GM10266 (cell line): ENCODE measurements around the gene AKAP8L.

Experiments used
- DNase-seq: peaks from one replicate; pipeline ENCODE4 v3.0.0; 2012; ENCODE audit errors: extremely low spot score
- TF ChIP-seq, protein P1 (sequence below): IDR thresholded peaks from 2 replicates; pipeline ENCODE4 v1.5.1; 2012; ENCODE audit warnings: mild to moderate bottlenecking, low read depth; ENCODE audit not compliant: control insufficient read depth, insufficient read depth; ENCODE audit errors: missing control alignments

Gene AKAP8L, protein sequence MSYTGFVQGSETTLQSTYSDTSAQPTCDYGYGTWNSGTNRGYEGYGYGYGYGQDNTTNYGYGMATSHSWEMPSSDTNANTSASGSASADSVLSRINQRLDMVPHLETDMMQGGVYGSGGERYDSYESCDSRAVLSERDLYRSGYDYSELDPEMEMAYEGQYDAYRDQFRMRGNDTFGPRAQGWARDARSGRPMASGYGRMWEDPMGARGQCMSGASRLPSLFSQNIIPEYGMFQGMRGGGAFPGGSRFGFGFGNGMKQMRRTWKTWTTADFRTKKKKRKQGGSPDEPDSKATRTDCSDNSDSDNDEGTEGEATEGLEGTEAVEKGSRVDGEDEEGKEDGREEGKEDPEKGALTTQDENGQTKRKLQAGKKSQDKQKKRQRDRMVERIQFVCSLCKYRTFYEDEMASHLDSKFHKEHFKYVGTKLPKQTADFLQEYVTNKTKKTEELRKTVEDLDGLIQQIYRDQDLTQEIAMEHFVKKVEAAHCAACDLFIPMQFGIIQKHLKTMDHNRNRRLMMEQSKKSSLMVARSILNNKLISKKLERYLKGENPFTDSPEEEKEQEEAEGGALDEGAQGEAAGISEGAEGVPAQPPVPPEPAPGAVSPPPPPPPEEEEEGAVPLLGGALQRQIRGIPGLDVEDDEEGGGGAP

DNA sequence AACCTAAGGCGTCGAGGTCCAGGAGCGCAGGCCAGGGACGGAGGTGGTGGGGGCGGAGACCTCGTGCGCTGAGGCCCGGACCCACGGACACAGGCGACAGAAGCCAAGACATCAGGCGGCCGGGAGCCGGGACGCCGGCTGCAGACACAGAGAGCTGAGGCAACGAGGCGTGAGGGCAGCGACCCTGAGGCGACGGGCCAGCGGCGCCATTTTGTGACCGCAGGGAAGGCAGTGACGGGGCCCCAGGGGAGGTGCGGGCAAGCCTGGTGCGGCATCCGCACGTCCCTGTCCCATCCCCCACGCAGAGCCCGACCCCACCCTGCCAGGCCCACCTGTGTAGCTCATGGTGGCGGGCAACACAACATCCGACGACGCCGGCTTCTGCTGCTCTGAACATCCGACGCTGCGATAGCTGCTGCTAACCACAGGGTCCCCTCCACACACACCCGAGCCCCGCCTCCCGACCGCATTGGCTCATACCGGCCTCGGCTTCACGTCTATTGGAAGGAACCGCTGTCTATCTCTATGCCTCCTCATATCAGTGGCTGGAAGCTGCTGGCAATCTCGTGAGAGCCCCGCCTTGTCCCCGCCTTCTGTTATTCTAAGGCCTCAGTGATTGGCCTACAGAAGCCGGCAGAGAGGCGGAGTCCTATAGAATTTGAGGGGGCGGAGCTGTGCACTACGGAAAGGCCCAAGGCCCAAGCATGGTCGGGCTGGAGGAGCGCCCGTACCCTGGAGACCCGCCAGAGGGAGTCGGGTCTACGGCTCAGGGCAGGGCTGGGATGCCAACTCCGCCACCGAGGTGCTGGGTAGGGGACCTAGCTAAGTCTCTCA lies at the start of gene AKAP8L:
TSS of gene AKAP8L (minus strand) at position 410 of the 834 bp plus-strand sequence. CDS start at position 345, 65 bp downstream.
- TF ChIP-seq, protein P1, sequence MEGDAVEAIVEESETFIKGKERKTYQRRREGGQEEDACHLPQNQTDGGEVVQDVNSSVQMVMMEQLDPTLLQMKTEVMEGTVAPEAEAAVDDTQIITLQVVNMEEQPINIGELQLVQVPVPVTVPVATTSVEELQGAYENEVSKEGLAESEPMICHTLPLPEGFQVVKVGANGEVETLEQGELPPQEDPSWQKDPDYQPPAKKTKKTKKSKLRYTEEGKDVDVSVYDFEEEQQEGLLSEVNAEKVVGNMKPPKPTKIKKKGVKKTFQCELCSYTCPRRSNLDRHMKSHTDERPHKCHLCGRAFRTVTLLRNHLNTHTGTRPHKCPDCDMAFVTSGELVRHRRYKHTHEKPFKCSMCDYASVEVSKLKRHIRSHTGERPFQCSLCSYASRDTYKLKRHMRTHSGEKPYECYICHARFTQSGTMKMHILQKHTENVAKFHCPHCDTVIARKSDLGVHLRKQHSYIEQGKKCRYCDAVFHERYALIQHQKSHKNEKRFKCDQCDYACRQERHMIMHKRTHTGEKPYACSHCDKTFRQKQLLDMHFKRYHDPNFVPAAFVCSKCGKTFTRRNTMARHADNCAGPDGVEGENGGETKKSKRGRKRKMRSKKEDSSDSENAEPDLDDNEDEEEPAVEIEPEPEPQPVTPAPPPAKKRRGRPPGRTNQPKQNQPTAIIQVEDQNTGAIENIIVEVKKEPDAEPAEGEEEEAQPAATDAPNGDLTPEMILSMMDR, result peak; percentile 82
- DNase-seq, result peak; percentile 99

DNA sequence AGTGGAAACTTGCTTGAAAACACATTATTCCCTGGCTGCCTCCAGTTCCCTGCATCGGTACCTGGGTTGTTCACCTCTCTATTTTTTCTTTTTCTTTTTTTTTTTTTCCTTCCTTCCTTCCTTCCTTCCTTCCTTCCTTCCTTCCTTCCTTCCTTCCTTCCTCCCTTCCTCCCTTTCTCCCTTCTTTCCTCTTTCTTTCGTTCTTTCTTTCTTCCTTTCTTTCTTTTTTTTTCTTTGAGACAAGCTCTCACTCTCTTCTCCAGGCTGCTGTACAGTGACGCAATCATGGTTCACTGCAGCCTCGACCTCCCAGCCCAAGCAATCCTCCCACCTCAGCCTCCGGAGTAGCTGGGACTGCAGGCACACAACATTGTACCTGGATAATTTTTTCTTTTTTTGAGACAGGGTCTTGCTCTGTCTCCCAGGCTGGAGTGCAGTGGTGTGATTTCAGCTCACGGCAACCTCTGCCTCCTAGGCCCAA lies 49.0 kb upstream of the AKAP8L start:
- TF ChIP-seq, protein P1, result no peak
- DNase-seq, result no peak

DNA sequence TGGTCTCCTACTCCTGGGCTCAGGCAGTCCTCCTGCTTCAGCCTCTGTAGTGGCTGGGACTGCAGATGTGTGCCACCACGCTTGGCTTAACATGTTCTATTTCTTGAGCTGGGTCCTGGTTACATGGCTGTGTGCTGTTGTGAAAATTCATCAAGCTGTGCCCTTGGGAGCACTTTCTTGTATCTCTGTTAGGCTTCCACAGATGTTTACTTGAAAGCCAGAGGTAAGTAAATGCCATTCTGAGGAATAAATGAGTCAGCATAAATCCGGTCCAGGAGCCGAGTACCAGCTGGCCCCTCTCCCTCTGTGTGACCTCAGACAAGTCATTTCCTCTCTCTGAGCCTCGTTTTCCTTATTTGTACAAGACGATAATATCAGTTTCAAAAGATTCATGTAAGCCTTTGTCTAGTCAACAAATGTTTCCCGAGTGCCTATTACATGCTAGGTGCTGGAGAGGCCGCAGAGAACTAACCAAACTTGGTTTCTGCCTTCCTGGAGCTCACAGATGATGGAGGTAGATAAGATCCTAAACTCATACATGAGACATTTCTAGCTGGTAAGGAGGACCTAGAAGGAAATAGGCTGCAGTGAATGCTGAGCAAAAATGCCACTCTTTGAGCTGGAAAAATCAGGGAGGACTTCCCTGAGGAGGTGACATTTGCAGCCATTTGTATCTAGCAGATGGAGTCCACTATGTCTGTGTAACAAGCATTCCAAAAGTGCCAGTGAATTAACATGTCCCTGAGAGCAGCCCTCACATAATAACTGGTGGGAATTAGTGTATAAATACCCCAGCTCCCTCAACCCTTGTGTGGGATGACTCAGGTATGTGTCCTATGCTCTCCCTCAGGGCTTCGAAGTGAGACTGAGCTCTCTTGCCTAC lies 48.3 kb upstream of the AKAP8L start:
- DNase-seq, result peak; percentile 70
- TF ChIP-seq, protein P1, result no peak

DNA sequence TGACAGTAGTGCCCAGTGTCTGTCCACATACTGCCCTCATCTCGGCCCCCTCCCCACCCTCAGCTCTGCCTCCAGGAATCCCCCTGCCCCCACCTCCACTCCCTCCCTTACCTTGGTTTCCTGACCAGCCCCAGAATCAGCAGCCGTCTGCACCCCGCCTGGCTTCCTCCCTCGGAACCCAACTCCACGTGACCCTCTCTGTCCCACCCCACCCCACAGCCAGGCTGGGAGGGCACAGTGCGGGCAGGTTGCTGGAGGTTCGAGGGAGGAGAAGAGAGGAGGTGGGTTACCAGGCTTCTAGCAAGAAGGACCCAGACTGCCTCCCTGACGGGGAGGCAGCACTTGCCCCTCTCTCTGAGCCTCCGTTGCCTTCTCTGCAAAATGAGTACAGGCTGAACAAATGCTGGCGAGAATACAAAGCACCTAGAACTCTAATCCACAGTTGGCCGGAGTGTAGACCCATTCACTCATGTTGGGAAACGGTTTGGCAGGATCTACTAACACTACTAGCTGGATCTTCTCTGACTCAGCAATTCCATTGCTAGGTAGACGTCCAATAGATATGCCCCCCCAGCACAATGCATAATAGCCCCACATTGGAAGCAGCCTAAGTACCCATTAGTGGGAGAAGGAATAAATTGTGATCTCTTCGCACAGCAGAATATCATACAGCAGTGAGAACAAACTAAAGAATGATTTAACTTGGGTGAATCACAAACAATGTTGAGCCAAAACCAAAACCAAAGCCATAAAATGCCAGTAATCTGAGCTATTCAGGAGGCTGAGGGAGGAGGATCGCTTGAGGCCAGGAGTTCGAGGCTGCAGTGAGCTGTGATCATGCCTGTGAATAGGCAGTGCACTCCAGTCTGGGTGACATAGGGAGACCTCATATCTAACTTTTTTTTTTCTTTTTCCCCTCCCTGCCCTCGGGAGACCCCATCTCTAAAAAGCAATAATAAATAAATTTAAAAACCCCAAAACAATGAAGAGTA lies 45.9 kb upstream of the AKAP8L start, which contains the start of gene RASAL3:
TSS of gene RASAL3 (minus strand) at position 151 of the 992 bp plus-strand sequence. CDS start 186 bp downstream, outside the sequence.
- TF ChIP-seq, protein P1, result no peak
- DNase-seq, result no peak

DNA sequence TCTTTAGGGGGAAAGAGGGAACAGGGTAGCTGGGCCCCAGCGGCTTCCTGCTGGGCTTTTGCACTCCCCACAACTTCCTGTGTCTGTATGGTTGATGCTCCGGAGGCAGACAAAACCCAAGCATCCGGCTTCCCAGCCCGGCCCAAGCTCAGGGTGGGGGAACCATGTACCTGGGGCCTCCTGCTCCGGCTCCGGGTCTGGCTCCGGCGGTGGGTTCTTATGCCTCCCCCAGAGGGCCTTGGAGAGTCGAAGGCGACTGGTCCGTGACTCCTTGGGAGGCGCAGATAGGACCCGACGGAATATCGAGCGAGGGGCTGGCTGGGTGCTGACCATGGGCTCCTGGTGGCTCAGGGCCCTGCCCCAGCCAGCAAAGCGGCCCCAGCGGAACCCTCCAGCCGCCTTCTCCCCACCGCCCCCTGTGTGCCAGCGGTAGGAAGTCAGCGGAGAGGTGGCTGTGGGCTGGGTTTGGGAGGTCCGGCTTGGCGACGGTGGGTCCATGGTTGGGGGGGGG lies 45.1 kb upstream of the AKAP8L start:
- DNase-seq, result peak; percentile 82
- TF ChIP-seq, protein P1, result no peak
